22Rv1 (cell line): ENCODE data around the gene PTPRG.

Experiments used
- CTCF ChIP-seq: fragments of 450-650 bp; IDR thresholded peaks from 2 replicates; pipeline ENCODE4 v1.5.1; 2017; ENCODE audit warnings: mild to moderate bottlenecking
- ZFX ChIP-seq: fragments of 450-650 bp; IDR thresholded peaks from 2 replicates; pipeline ENCODE4 v1.6.1; 2017; ENCODE audit warnings: antibody characterized with exemption, borderline replicate concordance

- TF ChIP-seq CTCF (no peak), ZFX (no peak)
Measured at GRCh38 chr3:62090519-62090918, 529.1 kb downstream of the PTPRG start.
